Measurements from ENCODE around the gene SPRED3. TPM values are rescaled to one million over a fixed set of nuclear protein-coding genes. Genes with fewer than 3 reads are reported as not detected.
"Not testable (repeated sequence)": the region's sequence is repeated elsewhere in the genome, so short reads cannot be mapped to it uniquely, and the experiment has no call there.

The SPRED3 gene
- total RNA-seq, 1 donor from 2014 or later: 5.2 TPM

DNA sequence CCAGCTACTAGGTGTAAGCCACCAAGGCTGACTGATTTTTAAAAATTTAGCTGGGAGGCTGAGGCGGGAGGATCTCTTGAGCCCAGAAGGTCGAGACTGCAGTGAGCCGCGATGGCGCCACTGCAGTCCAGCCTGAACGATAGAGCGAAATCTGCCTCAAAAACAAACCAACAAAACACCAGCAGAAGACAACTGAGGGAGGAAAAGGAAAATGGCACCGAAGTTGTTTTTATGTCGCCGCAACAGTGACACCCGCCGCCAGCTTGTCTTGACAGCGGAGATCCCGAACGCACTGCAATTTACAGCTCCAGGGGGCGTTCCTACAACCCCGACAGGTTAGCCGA lies 14.1 kb downstream of the SPRED3 start:
- peak overlapping the region; percentile 43 for H3K4me3 ChIP-seq (ENCODE audit: low read depth, low read length)
- TF ChIP-seq, protein P1, sequence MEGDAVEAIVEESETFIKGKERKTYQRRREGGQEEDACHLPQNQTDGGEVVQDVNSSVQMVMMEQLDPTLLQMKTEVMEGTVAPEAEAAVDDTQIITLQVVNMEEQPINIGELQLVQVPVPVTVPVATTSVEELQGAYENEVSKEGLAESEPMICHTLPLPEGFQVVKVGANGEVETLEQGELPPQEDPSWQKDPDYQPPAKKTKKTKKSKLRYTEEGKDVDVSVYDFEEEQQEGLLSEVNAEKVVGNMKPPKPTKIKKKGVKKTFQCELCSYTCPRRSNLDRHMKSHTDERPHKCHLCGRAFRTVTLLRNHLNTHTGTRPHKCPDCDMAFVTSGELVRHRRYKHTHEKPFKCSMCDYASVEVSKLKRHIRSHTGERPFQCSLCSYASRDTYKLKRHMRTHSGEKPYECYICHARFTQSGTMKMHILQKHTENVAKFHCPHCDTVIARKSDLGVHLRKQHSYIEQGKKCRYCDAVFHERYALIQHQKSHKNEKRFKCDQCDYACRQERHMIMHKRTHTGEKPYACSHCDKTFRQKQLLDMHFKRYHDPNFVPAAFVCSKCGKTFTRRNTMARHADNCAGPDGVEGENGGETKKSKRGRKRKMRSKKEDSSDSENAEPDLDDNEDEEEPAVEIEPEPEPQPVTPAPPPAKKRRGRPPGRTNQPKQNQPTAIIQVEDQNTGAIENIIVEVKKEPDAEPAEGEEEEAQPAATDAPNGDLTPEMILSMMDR (conservative IDR thresholded peaks at IDR 0.05; ENCODE audit: low read depth, low read length): no peak
- DNase-seq (ENCODE audit: low read depth): no peak

DNA sequence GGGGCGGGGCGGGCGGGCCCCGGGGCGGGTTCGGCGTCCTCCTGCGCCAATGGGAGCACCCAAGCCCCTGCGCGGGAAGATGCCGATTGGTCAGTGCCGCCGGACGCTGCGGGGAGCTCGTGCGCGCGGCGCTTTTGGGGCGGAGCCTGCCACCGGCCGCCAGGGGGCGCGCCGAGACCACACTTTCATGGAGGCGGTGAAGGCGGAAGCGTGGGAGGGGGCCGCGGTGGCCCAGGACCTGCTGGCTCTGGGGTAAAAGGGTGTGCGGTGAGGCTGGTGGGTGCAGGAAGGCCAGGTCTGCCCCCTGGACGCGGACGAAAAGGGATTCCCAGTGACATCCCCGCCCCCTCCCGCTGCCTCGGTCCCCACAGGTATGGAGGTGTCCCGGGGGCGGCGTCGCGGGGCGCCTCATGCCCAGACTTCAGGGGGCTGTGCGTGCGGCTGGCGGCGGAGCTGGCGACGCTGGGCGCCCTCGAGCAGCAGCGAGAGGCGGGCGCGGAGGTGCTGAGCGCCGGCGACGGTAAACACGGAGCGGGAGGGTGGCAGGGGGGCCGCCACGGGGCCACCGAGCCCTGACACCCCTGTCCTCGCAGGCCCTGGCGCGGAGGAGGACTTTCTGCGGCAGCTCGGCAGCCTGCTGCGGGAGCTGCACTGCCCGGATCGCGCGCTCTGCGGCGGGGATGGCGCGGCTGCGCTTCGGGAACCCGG lies 14.6 kb downstream of the SPRED3 start, which contains the start of gene FAM98C:
Gene FAM98C, plus strand, starts transcription at position 127 of the 708 bp plus-strand sequence. Its CDS starts 61 bp downstream, at position 188.
- TF ChIP-seq, protein P1 (conservative IDR thresholded peaks at IDR 0.05; ENCODE audit: low read depth, low read length): peak; percentile 81
- peak within 1 kb of the TSS; percentile 92 for H3K4me3 ChIP-seq (ENCODE audit: low read depth, low read length)
- peak; percentile 42 for DNase-seq (ENCODE audit: low read depth)

DNA sequence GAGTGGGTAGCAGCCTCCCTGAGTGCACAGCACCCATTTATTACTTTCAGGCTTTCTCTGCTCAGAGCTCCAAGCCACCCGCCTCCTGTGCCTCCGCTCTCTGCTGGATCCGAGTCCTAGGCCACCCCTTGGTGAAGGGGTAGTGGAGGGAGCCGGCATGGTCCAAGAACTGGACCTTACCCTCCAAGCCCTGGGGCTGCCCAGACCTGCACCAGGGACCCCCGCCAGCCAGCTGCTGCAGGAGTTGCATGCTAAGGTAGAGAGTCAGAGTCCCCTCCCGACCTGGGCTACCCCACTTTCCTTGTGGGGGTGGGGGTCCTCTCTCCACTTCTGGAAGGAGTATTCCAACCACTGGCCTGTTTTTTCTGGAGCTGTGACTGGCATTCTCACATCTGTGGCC lies 16.4 kb downstream of the SPRED3 start:
- no peak for DNase-seq (ENCODE audit: low read depth)
- H3K4me3 ChIP-seq (ENCODE audit: low read depth, low read length): no peak overlapping the region
- TF ChIP-seq, protein P1 (conservative IDR thresholded peaks at IDR 0.05; ENCODE audit: low read depth, low read length): no peak

DNA sequence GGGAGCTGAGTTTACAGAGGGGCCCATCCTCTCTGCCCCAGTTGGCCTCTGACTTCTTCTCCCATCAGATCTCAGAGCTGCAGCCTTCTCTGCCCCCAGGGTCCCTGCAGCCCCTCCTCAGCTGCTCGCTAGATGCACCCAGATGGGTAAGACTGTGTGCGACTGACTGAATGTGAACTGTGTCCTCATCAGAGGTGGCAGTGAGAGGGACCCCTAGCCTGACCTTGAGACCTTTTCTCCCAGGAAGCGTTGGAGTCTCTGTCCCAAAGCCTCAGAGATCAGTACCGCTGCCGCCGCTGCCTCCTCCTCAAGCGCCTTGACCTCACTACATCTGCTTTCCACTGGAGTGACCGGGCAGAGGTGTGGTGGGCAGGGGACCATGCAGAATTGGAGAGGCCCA lies 16.8 kb downstream of the SPRED3 start:
- TF ChIP-seq, protein P1 (conservative IDR thresholded peaks at IDR 0.05; ENCODE audit: low read depth, low read length): no peak
- no peak for DNase-seq (ENCODE audit: low read depth)

DNA sequence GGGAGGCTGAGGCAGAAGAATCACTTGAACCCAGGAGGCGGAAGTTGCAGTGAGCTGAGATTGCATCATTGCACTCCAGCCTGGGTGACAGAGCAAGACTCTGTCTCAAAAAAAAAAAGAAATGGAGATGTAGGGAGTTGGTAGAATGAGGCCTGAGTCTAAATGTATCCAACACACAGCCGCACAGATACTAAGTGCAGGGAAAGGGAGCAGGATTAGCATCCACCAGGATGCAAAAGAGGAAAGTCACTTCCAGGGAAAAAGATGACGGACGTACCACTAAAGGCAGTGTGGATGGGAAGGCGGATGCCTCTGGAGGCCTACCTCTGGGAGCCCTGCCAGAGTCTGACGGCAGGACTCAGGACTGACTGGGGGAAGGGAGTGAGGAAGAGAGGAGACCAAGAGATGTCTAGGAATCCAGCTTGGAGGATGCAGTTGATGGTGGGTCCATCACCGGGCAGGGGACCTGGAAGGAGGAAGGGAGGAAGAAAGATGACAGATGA lies 21.2 kb downstream of the SPRED3 start:
- TF ChIP-seq, protein P1 (conservative IDR thresholded peaks at IDR 0.05; ENCODE audit: low read depth, low read length): no peak
- no peak overlapping the region for H3K4me3 ChIP-seq (ENCODE audit: low read depth, low read length)
- DNase-seq (ENCODE audit: low read depth): no peak

More for the DNA sequence above, 16.8 kb downstream of the SPRED3 start:
- no peak overlapping the region for H3K4me3 ChIP-seq (ENCODE audit: low read depth, low read length)

DNA sequence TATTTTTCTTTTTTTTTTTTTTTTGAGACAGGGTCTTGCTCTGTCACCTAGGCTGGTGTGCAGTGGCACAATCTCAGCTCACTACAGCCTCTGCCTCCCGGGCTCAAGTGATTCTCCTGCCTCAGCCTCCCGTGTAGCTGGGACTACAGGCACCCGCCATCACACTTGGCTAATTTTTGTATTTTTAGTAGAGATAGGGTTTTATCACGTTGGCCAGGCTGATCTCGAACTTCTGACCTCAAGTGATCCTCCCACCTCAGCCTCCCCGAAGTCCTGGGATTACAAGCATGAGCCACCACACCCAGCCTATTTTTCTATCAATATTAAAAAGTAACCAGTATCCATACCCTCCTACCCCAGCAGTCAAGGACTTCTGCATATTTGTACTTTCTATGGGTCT lies 21.9 kb downstream of the SPRED3 start:
- not testable (repeated sequence) for H3K4me3 ChIP-seq (ENCODE audit: low read depth, low read length)

DNA sequence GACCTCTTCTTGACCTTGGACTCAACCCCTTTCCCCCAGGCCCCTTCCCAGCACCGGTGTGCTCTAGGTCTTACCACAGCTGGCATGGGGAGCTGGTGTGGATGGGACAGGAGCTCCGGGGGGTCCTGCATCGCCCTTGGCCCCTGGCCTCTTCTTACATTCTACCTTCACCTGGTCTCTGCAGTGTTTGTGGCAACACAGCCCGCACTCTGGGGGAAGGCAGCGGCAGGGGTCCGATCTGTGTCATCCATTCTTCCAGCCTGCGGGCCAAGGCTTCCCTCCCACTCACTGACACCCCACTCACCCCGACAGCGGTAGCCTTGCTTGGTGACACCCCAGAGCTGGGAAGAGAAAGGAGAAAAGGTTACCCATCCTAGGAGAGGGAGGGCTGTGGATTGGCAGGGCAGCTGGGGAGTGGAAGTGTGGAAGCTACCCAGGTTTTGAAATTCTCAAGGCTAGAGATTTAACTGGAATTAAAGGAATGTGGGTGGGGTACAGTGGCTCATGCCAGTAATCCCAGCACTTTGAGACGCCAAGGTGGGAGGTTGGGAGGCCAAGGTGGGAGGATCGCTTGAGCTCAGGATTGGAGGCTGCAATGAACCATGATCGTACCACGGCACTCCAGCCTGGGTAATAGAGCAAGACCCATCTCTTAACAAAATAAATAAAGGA lies 22.7 kb downstream of the SPRED3 start:
- no peak for DNase-seq (ENCODE audit: low read depth)
- no peak overlapping the region for H3K4me3 ChIP-seq (ENCODE audit: low read depth, low read length)
- TF ChIP-seq, protein P1 (conservative IDR thresholded peaks at IDR 0.05; ENCODE audit: low read depth, low read length): no peak

More for the DNA sequence above, 21.9 kb downstream of the SPRED3 start:
- DNase-seq (ENCODE audit: low read depth): not testable (repeated sequence)

DNA sequence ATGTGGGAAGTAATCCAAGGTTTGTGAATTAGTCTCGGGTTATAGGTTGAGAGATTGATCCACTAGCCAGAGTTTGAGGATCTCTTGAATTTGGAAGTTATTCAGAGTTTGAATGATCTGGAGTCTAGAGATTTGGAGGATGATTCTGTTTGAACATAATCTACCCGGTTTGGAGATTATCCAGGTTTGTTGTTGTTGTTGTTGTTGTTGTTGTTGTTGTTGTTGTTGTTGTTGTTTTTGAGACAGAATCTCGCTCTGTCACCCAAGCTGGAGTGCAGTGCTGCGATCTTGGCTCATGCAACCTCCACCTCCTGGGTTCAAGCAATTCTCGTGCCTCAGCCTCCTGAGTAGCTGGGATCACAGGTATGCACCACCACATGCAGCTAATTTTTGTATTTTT lies 23.4 kb downstream of the SPRED3 start:
- not testable (repeated sequence) for DNase-seq (ENCODE audit: low read depth); H3K4me3 ChIP-seq (ENCODE audit: low read depth, low read length)

Data from epithelial cell of proximal tubule (primary cell).